Body of pancreas (tissue), 4 donors: ENCODE measurements around the gene NTSR2.

Experiments used
- POLR2A ChIP-seq, 3 donors: fragments of 450-650 bp; IDR thresholded peaks; one replicate each; pipeline ENCODE4 v1.6.1; 2016; ENCODE audit warnings: antibody characterized with exemption in 3 of 3, mild to moderate bottlenecking in 2 of 3
- TF ChIP-seq, protein P1 (sequence below), 7 experiments: fragments of 450-650 bp in 4 of 7; fragments of 200-600 bp in 3 of 7; sonication (generic) in 3 of 7; IDR thresholded peaks; one replicate each; pipeline ENCODE4 v1.5.1; 2016 to 2019; ENCODE audit warnings: antibody characterized with exemption in 7 of 7

DNA sequence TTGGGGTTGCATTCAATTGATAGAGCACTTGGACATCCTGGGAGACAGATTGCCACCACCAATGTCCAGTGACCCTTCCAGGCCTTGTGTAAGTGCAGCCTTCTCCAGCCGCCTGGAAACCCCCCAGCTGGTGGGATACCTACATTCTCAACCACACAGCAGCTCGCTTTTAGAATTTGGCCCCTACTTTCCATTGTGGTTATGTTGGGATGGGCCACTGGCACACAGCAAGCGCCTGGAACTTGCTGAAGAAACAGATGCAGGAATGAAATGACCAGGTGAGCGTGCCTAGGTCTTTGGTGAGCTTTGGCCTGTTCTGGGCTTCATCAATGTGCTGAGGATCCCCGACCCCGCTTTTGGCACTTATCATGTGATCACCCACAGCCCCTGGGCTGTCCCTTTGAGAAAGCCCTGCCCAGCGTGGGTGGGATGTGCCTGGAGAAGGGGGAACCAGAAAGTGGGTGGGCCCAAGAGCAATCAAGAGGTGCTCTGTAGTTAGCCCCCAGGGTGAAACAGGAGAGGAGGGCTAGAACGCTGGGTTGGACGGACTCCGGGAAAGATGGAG, 16.0 kb upstream of the NTSR2 start:
- no peak for TF ChIP-seq POLR2A (IDR thresholded peaks at IDR 0.05)
- TF ChIP-seq, protein P1, sequence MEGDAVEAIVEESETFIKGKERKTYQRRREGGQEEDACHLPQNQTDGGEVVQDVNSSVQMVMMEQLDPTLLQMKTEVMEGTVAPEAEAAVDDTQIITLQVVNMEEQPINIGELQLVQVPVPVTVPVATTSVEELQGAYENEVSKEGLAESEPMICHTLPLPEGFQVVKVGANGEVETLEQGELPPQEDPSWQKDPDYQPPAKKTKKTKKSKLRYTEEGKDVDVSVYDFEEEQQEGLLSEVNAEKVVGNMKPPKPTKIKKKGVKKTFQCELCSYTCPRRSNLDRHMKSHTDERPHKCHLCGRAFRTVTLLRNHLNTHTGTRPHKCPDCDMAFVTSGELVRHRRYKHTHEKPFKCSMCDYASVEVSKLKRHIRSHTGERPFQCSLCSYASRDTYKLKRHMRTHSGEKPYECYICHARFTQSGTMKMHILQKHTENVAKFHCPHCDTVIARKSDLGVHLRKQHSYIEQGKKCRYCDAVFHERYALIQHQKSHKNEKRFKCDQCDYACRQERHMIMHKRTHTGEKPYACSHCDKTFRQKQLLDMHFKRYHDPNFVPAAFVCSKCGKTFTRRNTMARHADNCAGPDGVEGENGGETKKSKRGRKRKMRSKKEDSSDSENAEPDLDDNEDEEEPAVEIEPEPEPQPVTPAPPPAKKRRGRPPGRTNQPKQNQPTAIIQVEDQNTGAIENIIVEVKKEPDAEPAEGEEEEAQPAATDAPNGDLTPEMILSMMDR (IDR thresholded peaks at IDR 0.05), result no peak
